Measurements from ENCODE around the gene CEP170.

The CEP170 gene

DNA sequence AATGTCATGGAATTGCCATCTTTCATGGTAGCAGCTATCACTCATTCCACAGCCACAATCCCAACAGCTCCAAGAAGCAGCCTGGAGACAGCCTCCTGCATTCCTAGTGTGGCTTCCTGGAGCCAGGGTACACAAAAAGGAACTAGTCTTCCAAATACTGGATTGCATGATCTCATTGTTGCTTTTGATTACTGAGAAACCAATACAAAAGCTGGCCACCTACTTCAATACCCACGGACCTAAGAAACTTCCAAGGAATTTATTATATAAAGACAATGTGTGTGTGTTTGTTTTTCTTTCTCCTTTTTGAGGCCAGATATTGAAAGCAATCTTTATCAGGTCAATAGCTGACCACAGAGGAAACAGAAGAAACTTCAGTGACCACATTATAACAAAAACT lies 25.6 kb downstream of the CEP170 start:
- no peaks in the 10 kb centered on the region for H3K36me3 ChIP-seq (ENCODE audit: insufficient read depth)
- no peak overlapping the region for H2AFZ ChIP-seq (ENCODE audit: low read depth)
- H3K4me3 ChIP-seq (IDR thresholded peaks at IDR 0.05; ENCODE audit: insufficient read depth, low read depth, low read length), result no peak overlapping the region
- TF ChIP-seq, protein P1, sequence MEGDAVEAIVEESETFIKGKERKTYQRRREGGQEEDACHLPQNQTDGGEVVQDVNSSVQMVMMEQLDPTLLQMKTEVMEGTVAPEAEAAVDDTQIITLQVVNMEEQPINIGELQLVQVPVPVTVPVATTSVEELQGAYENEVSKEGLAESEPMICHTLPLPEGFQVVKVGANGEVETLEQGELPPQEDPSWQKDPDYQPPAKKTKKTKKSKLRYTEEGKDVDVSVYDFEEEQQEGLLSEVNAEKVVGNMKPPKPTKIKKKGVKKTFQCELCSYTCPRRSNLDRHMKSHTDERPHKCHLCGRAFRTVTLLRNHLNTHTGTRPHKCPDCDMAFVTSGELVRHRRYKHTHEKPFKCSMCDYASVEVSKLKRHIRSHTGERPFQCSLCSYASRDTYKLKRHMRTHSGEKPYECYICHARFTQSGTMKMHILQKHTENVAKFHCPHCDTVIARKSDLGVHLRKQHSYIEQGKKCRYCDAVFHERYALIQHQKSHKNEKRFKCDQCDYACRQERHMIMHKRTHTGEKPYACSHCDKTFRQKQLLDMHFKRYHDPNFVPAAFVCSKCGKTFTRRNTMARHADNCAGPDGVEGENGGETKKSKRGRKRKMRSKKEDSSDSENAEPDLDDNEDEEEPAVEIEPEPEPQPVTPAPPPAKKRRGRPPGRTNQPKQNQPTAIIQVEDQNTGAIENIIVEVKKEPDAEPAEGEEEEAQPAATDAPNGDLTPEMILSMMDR (conservative IDR thresholded peaks at IDR 0.05; ENCODE audit: low read depth, low read length), result no peak
- H3K4me2 ChIP-seq, result peak overlapping the region; percentile 15; the same call in 1 of the 2 replicates
- H3K9ac ChIP-seq, result no peak overlapping the region
- no peaks in the 10 kb centered on the region for H3K27me3 ChIP-seq (ENCODE audit: insufficient read depth, low read depth)
- peaks cover 21% of the 10 kb centered on the region; the same call in 1 of the 2 replicates for H3K79me2 ChIP-seq (ENCODE audit: insufficient read depth, low read depth)
- H3K4me1 ChIP-seq (ENCODE audit: low read depth, poor library complexity, severe bottlenecking), result peaks cover 17% of the 10 kb centered on the region
- H4K20me1 ChIP-seq (ENCODE audit: insufficient read depth), result no peaks in the 10 kb centered on the region
- H3K27ac ChIP-seq, result peak overlapping the region; percentile 5; the same call in 1 of the 2 replicates

DNA sequence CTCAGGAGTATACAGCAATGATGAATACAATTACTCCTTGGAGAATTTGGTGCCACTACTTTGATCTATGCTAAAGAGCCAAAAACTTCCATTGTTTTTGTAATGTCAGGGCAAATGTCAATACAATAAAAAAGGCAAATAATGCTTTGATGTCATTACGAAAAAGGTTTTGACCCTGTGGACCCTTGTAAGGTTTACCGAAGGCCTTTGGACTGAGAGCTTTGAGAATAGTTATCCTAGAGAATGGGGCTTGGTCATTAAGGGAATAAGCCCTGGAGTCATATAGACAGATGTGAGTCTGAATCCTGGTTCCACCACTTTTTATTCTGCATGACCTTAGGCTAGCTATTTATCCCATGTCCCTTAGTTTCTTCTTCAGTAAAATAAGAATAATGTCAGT lies 27.5 kb downstream of the CEP170 start:
- H4K20me1 ChIP-seq (ENCODE audit: insufficient read depth), result no peaks in the 10 kb centered on the region

DNA sequence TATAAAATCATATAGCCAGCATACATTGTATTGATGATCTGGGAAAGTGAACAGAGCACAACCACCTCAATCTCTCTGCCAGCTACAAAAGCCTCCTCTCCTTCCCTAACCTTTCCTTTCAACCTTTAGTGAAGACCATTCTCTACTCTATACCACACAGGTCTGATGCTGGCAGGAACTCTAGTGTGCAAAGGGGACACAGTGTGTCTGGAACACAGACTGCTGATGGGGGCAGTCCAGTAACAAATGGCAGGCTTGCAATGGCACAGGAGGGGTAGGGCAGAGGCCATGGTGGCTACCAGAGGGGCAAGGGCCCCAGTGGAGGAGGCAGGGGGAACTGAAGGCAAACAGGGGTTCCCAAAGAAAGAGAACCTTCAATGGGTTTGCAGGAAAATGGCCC lies 37.0 kb downstream of the CEP170 start:
- TF ChIP-seq, protein P1 (conservative IDR thresholded peaks at IDR 0.05; ENCODE audit: low read depth, low read length), result no peak
- Histone ChIP-seq H3K4me1 (ENCODE audit: low read depth, poor library complexity, severe bottlenecking) (peaks cover 5% of the 10 kb centered on the region), H3K36me3 (ENCODE audit: insufficient read depth) (no peaks in the 10 kb centered on the region; the same call in 1 of the 2 replicates), H3K27ac (no peak overlapping the region), H3K4me3 (IDR thresholded peaks at IDR 0.05; ENCODE audit: insufficient read depth, low read depth, low read length) (no peak overlapping the region), H3K79me2 (ENCODE audit: insufficient read depth, low read depth) (no peaks in the 10 kb centered on the region), H2AFZ (ENCODE audit: low read depth) (no peak overlapping the region), H3K9ac (no peak overlapping the region), H3K4me2 (no peak overlapping the region), H3K27me3 (ENCODE audit: insufficient read depth, low read depth) (no peaks in the 10 kb centered on the region), H4K20me1 (ENCODE audit: insufficient read depth) (no peaks in the 10 kb centered on the region)

More for the DNA sequence above, 27.5 kb downstream of the CEP170 start:
- no peaks in the 10 kb centered on the region for H3K36me3 ChIP-seq (ENCODE audit: insufficient read depth)
- H3K4me1 ChIP-seq (ENCODE audit: low read depth, poor library complexity, severe bottlenecking), result peaks cover 17% of the 10 kb centered on the region
- H3K9ac ChIP-seq, result no peak overlapping the region
- H3K4me2 ChIP-seq, result no peak overlapping the region
- H2AFZ ChIP-seq (ENCODE audit: low read depth), result no peak overlapping the region
- no peaks in the 10 kb centered on the region for H3K27me3 ChIP-seq (ENCODE audit: insufficient read depth, low read depth)
- no peak overlapping the region for H3K27ac ChIP-seq
- TF ChIP-seq, protein P1 (conservative IDR thresholded peaks at IDR 0.05; ENCODE audit: low read depth, low read length), result no peak
- peaks cover 15% of the 10 kb centered on the region; the same call in 1 of the 2 replicates for H3K79me2 ChIP-seq (ENCODE audit: insufficient read depth, low read depth)
- no peak overlapping the region for H3K4me3 ChIP-seq (IDR thresholded peaks at IDR 0.05; ENCODE audit: insufficient read depth, low read depth, low read length)

DNA sequence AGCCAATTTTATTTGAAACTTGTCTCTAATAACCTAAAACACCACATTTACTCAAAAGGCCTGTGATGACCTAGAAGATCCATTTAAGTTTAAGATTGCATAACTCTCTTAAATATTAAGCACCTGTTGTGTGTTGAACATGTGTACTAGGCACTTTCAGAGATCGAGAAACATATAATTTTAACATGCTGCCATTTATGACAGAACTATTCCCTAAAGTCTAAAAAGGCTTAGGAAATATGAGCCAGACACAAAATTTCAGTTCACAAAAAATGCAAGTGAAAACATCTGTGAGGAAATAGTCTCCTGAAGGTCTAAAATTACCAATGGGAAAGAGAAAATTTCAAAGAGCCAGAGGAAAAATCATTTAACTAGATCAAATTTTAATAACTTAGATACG lies 37.7 kb downstream of the CEP170 start:
- TF ChIP-seq, protein P1 (conservative IDR thresholded peaks at IDR 0.05; ENCODE audit: low read depth, low read length), result no peak
- H3K4me1 ChIP-seq (ENCODE audit: low read depth, poor library complexity, severe bottlenecking), result peaks cover 11% of the 10 kb centered on the region
- no peak overlapping the region for H3K4me3 ChIP-seq (IDR thresholded peaks at IDR 0.05; ENCODE audit: insufficient read depth, low read depth, low read length)
- no peak overlapping the region for H3K9ac ChIP-seq
- no peak overlapping the region for H3K27ac ChIP-seq
- no peaks in the 10 kb centered on the region for H3K27me3 ChIP-seq (ENCODE audit: insufficient read depth, low read depth)
- H3K79me2 ChIP-seq (ENCODE audit: insufficient read depth, low read depth), result no peaks in the 10 kb centered on the region
- H2AFZ ChIP-seq (ENCODE audit: low read depth), result no peak overlapping the region
- H3K36me3 ChIP-seq (ENCODE audit: insufficient read depth), result no peaks in the 10 kb centered on the region; the same call in 1 of the 2 replicates
- H4K20me1 ChIP-seq (ENCODE audit: insufficient read depth), result no peaks in the 10 kb centered on the region
- H3K4me2 ChIP-seq, result no peak overlapping the region
